IMR-90 (cell line): ENCODE measurements around the gene PPM1M. TPM values are rescaled to one million over a fixed set of nuclear protein-coding genes. Genes with fewer than 3 reads are reported as not detected.

Source experiments
- ATAC-seq: fragments of 200-7000 bp; cut with Tn5 transposase; 2 replicates; pipeline ENCODE4 v1.9.1; 2020; ENCODE audit warnings: low read depth, mild to moderate bottlenecking, moderate library complexity
- BruUV-seq: library from RNA; stranded (reverse); fragments of 400-500 nt; replicated peaks from 2 replicates; lab custom pipeline; 2021; lab: Mats Ljungman, UMichigan
- CTCF ChIA-PET: fragments of 300-600 bp; formaldehyde crosslinking; extraction: SDS; loops from one replicate; lab custom pipeline; 2021; ENCODE audit warnings: antibody characterized with exemption; lab: Yijun Ruan, JAX
- POLR2A ChIA-PET: fragments of 300-600 bp; sonication (Branson Sonifier 250); formaldehyde crosslinking; loops from one replicate; lab custom pipeline; 2022; ENCODE audit warnings: antibody characterized with exemption; ENCODE audit not compliant: unreplicated experiment; lab: Charles Lee
- DNase-seq: peaks from one replicate; pipeline ENCODE4 v3.0.0; 2013
- H2AFZ ChIP-seq: replicated peaks from 2 replicates; pipeline ENCODE3; 2013; ENCODE audit warnings: low read length, mild to moderate bottlenecking; ENCODE audit not compliant: poor library complexity
- H2AK5ac ChIP-seq: 2 replicates; pipeline ENCODE4 v1.6.1; 2013; ENCODE audit warnings: low read depth, low read length, inconsistent platforms
- H2AK9ac ChIP-seq: replicated peaks from 2 replicates; pipeline ENCODE3; 2013; ENCODE audit warnings: mild to moderate bottlenecking, low read depth, low read length, moderate library complexity; ENCODE audit not compliant: poor library complexity
- H2BK120ac ChIP-seq: 2 replicates; pipeline ENCODE4 v1.6.1; 2013; ENCODE audit warnings: low read depth, low read length, inconsistent platforms
- H2BK15ac ChIP-seq: 3 replicates; pipeline ENCODE4 v1.6.1; 2013; ENCODE audit warnings: low read depth, low read length, inconsistent platforms
- H2BK20ac ChIP-seq: 2 replicates; pipeline ENCODE4 v1.6.1; 2013; ENCODE audit warnings: low read depth, mild to moderate bottlenecking, inconsistent platforms, low read length, moderate library complexity
- H2BK5ac ChIP-seq: 2 replicates; pipeline ENCODE4 v1.6.1; 2013; ENCODE audit warnings: mild to moderate bottlenecking, low read depth, low read length, inconsistent platforms; ENCODE audit not compliant: poor library complexity, severe bottlenecking
- H3K14ac ChIP-seq: replicated peaks from 2 replicates; pipeline ENCODE4 v1.6.1; 2013; ENCODE audit warnings: low read depth, low read length, inconsistent platforms
- H3K18ac ChIP-seq: 2 replicates; pipeline ENCODE4 v1.6.1; 2013; ENCODE audit warnings: low read depth, low read length, control low read depth
- H3K23ac ChIP-seq: 2 replicates; pipeline ENCODE4 v1.6.1; 2013; ENCODE audit warnings: low read depth, low read length, inconsistent platforms
- H3K27ac ChIP-seq: 2 replicates; pipeline ENCODE4 v1.5.1; 2013; ENCODE audit warnings: mild to moderate bottlenecking, control low read depth, low read length; ENCODE audit not compliant: insufficient read depth
- H3K27me3 ChIP-seq: 2 replicates; pipeline ENCODE4 v1.6.1; 2013; ENCODE audit warnings: low read length; ENCODE audit not compliant: control insufficient read depth, insufficient read depth
- H3K36me3 ChIP-seq: 2 replicates; pipeline ENCODE4 v1.6.1; 2013; ENCODE audit warnings: low read length, mixed read lengths; ENCODE audit not compliant: control insufficient read depth, insufficient read depth
- H3K4ac ChIP-seq: 2 replicates; pipeline ENCODE4 v1.6.1; 2013; ENCODE audit warnings: low read depth, low read length, inconsistent platforms
- H3K4me1 ChIP-seq: 2 replicates; pipeline ENCODE4 v1.6.1; 2013; ENCODE audit warnings: low read length, mixed read lengths; ENCODE audit not compliant: control insufficient read depth, insufficient read depth
- H3K4me2 ChIP-seq: 2 replicates; pipeline ENCODE4 v1.6.1; 2013; ENCODE audit warnings: low read depth, mild to moderate bottlenecking, control low read depth, low read length, moderate library complexity
- H3K4me3 ChIP-seq: 2 replicates; pipeline ENCODE4 v1.5.1; 2013; ENCODE audit warnings: low read depth, mild to moderate bottlenecking, control low read depth, low read length, moderate library complexity; ENCODE audit not compliant: insufficient read depth
- H3K56ac ChIP-seq: 2 replicates; pipeline ENCODE4 v1.6.1; 2013; ENCODE audit warnings: low read length, inconsistent platforms; ENCODE audit not compliant: insufficient read depth; ENCODE audit errors: extremely low read depth
- H3K79me1 ChIP-seq, 2 experiments: 2 replicates each; pipeline ENCODE4 v1.6.1; 2013; ENCODE audit warnings: low read length in 2 of 2, inconsistent platforms in 1 of 2, low read depth in 1 of 2
- H3K9ac ChIP-seq: 2 replicates; pipeline ENCODE4 v1.6.1; 2013; ENCODE audit warnings: low read depth, low read length, control low read depth
- H3K9me1 ChIP-seq: 2 replicates; pipeline ENCODE4 v1.6.1; 2013; ENCODE audit warnings: low read length, inconsistent platforms; ENCODE audit not compliant: insufficient read depth
- H3K9me3 ChIP-seq: 2 replicates; pipeline ENCODE4 v1.6.1; 2013; ENCODE audit warnings: low read length; ENCODE audit not compliant: control insufficient read depth, insufficient read depth
- H4K20me1 ChIP-seq: 2 replicates; pipeline ENCODE4 v1.6.1; 2013; ENCODE audit warnings: low read length, inconsistent platforms; ENCODE audit not compliant: insufficient read depth
- H4K5ac ChIP-seq: 2 replicates; pipeline ENCODE4 v1.6.1; 2013; ENCODE audit warnings: mild to moderate bottlenecking, low read depth, low read length, control low read depth
- H4K8ac ChIP-seq, 2 experiments: 2 replicates each; pipeline ENCODE4 v1.6.1; 2013; ENCODE audit warnings: low read depth in 2 of 2, low read length in 2 of 2, control low read depth in 1 of 2, inconsistent platforms in 1 of 2
- H4K91ac ChIP-seq: 2 replicates; pipeline ENCODE4 v1.6.1; 2013; ENCODE audit warnings: low read depth, low read length, inconsistent platforms; ENCODE audit not compliant: insufficient read depth
- BHLHE40 ChIP-seq: fragments of 150-350 bp; IDR thresholded peaks from 2 replicates; pipeline ENCODE4 v1.6.1; 2016; ENCODE audit warnings: mild to moderate bottlenecking, low read depth, low read length
- CEBPB ChIP-seq: IDR thresholded peaks from 2 replicates; pipeline ENCODE4 v1.6.1; 2012; ENCODE audit warnings: low read depth, low read length, improper control_type of control experiment
- CHD1 ChIP-seq: IDR thresholded peaks from 2 replicates; pipeline ENCODE4 v1.6.1; 2012; ENCODE audit warnings: low read depth, low read length, improper control_type of control experiment
- ELK1 ChIP-seq: fragments of 150-350 bp; IDR thresholded peaks from 2 replicates; pipeline ENCODE4 v1.6.1; 2016; ENCODE audit warnings: low read depth, mild to moderate bottlenecking, low read length, moderate library complexity, borderline replicate concordance
- FOS ChIP-seq: fragments of 150-350 bp; IDR thresholded peaks from 2 replicates; pipeline ENCODE4 v1.6.1; 2016; ENCODE audit warnings: low read depth, low read length
- MAFK ChIP-seq: IDR thresholded peaks from 2 replicates; pipeline ENCODE4 v1.6.1; 2012; ENCODE audit warnings: low read depth, low read length, improper control_type of control experiment
- MAZ ChIP-seq: IDR thresholded peaks from 2 replicates; pipeline ENCODE4 v1.6.1; 2012; ENCODE audit warnings: low read depth, mild to moderate bottlenecking, low read length, improper control_type of control experiment, moderate library complexity, borderline replicate concordance
- MXI1 ChIP-seq: IDR thresholded peaks from 2 replicates; pipeline ENCODE4 v1.6.1; 2012; ENCODE audit warnings: low read depth, mild to moderate bottlenecking, low read length, moderate library complexity, borderline replicate concordance
- NFE2L2 ChIP-seq: fragments of 150-350 bp; IDR thresholded peaks from 2 replicates; pipeline ENCODE4 v1.6.1; 2016; ENCODE audit warnings: low read depth, mild to moderate bottlenecking, low read length
- POLR2A ChIP-seq: IDR thresholded peaks from 2 replicates; pipeline ENCODE4 v1.6.1; 2012; ENCODE audit warnings: mild to moderate bottlenecking, low read depth, low read length
- RAD21 ChIP-seq: IDR thresholded peaks from 2 replicates; pipeline ENCODE4 v1.6.1; 2012; ENCODE audit warnings: low read length, improper control_type of control experiment
- RCOR1 ChIP-seq: IDR thresholded peaks from 2 replicates; pipeline ENCODE4 v1.6.1; 2012; ENCODE audit warnings: mild to moderate bottlenecking, low read length, improper control_type of control experiment; ENCODE audit not compliant: insufficient replicate concordance
- RFX5 ChIP-seq: IDR thresholded peaks from 2 replicates; pipeline ENCODE4 v1.8.0; 2012; ENCODE audit warnings: low read depth, mild to moderate bottlenecking, low read length, moderate library complexity
- SMC3 ChIP-seq: fragments of 150-350 bp; IDR thresholded peaks from 2 replicates; pipeline ENCODE4 v1.6.1; 2016; ENCODE audit warnings: low read depth, mild to moderate bottlenecking, antibody characterized with exemption, low read length, moderate library complexity
- USF2 ChIP-seq: fragments of 150-350 bp; IDR thresholded peaks from 2 replicates; pipeline ENCODE4 v1.6.1; 2017; ENCODE audit warnings: mild to moderate bottlenecking, antibody characterized with exemption, low read length, low read depth
- dilution Hi-C: fragments of 300-500 bp; cut with HindIII; formaldehyde crosslinking; loops from one replicate; pipeline ENCODE4 v1.14.3; 2018; ENCODE audit warnings: low sequenced_read_pairs; ENCODE audit not compliant: unreplicated experiment
- in situ Hi-C: fragments of 300-500 bp; cut with MboI; formaldehyde crosslinking; loops from 3 replicates; pipeline ENCODE4 v1.14.3; 2019; ENCODE audit warnings: low sequenced_read_pairs, inconsistent platforms, mixed read lengths
- intact Hi-C: fragments of 100-400 bp; cut with micrococcal nuclease; formaldehyde crosslinking; loops from 2 replicates; pipeline ENCODE4 v1.10.0; 2022
- polyA plus RNA-seq, 3 experiments: library from polyadenylated mRNA; depleted of rRNA; stranded (reverse); fragments of >200 nt; gene quantifications; 2 replicates each; pipeline ENCODE4 v1.2.3, GENCODE V29; 2012; ENCODE audit warnings: low replicate concordance in 1 of 3
- total RNA-seq: library from RNA; depleted of rRNA; stranded (reverse); fragments of >200 nt; gene quantifications from 2 replicates; pipeline ENCODE4 v1.2.3, GENCODE V29; 2012
- TF ChIP-seq, protein P1 (sequence below): conservative IDR thresholded peaks from 2 replicates; pipeline ENCODE4 v1.5.1; 2012; ENCODE audit warnings: mild to moderate bottlenecking, low read depth, low read length, improper control_type of control experiment

Gene PPM1M
- total and polyA plus RNA-seq, 2 of the 4 experiments (the other 2 are of a cell fraction), result 12.2 to 18.1 TPM

DNA sequence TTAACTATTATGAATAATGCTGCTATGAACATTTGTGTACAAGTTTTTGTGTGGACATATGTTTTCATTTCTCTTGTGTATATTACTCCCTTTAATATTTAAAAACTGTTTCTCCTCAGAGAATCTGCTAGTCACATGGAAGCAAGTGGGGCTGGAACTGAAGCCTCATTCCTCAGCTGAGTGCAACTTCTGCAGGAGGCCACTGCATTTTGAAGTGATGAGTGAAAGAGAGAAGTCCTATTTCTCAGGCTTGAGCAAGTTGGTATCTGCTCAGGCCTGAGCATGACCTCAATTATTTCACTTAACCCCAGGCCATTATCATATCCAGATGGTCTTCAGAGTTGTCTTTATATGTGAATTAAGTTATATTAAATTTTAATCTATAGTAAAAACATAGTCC is 31.7 kb upstream of the PPM1M start:
- Histone ChIP-seq H2BK15ac (no peak overlapping the region), H3K4me1 (peaks cover 10% of the 10 kb centered on the region), H4K91ac (no peak overlapping the region), H3K18ac (no peak overlapping the region), H3K27me3 (no peaks in the 10 kb centered on the region), H3K79me1 (peaks cover 2 to 18% of the 10 kb centered on the region in 2 experiments; a peak in 1 of 4 replicates), H2BK20ac (no peak overlapping the region), H4K20me1 (peaks cover 10% of the 10 kb centered on the region), H3K9ac (no peak overlapping the region), H2AK9ac (no peak overlapping the region), H3K36me3 (peaks cover 54% of the 10 kb centered on the region), H2AK5ac (no peak overlapping the region), H2BK120ac (no peak overlapping the region), H4K8ac (no peak overlapping the region), H3K9me3 (no peaks in the 10 kb centered on the region), H2AFZ (no peak overlapping the region), H4K5ac (no peak overlapping the region), H3K9me1 (peaks cover 16% of the 10 kb centered on the region), H3K56ac (no peak overlapping the region), H3K23ac (no peak overlapping the region), H2BK5ac (no peak overlapping the region), H3K4me2 (no peak overlapping the region), H3K27ac (no peak overlapping the region), H3K14ac (no peak overlapping the region), H3K4ac (no peak overlapping the region), H3K4me3 (no peak overlapping the region)
- in situ Hi-C loops, result no loop called here
- POLR2A ChIA-PET, result no interaction called here
- CTCF ChIA-PET, result no interaction called here
- dilution Hi-C loops, result no loop called here
- intact Hi-C loops, result no loop called here
- DNase-seq (no peak), ATAC-seq (peak; percentile 39)
- no TSS peak for BruUV-seq
- no peak for TF ChIP-seq RCOR1
- TF ChIP-seq CHD1, result no peak
- TF ChIP-seq ELK1, result no peak
- TF ChIP-seq MXI1, result no peak
- TF ChIP-seq, protein P1, sequence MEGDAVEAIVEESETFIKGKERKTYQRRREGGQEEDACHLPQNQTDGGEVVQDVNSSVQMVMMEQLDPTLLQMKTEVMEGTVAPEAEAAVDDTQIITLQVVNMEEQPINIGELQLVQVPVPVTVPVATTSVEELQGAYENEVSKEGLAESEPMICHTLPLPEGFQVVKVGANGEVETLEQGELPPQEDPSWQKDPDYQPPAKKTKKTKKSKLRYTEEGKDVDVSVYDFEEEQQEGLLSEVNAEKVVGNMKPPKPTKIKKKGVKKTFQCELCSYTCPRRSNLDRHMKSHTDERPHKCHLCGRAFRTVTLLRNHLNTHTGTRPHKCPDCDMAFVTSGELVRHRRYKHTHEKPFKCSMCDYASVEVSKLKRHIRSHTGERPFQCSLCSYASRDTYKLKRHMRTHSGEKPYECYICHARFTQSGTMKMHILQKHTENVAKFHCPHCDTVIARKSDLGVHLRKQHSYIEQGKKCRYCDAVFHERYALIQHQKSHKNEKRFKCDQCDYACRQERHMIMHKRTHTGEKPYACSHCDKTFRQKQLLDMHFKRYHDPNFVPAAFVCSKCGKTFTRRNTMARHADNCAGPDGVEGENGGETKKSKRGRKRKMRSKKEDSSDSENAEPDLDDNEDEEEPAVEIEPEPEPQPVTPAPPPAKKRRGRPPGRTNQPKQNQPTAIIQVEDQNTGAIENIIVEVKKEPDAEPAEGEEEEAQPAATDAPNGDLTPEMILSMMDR, result no peak
- TF ChIP-seq POLR2A, result no peak
- TF ChIP-seq CEBPB, result no peak
- no peak for TF ChIP-seq MAFK
- no peak for TF ChIP-seq RAD21
- no peak for TF ChIP-seq SMC3
- no peak for TF ChIP-seq USF2
- TF ChIP-seq RFX5, result no peak
- TF ChIP-seq FOS, result no peak
- TF ChIP-seq MAZ, result no peak
- TF ChIP-seq BHLHE40, result no peak
- no peak for TF ChIP-seq NFE2L2
